Caco-2 (cell line): ENCODE data around the gene IPO4. TPM values are rescaled to one million over a fixed set of nuclear protein-coding genes. Genes with fewer than 3 reads are reported as not detected.

Source experiments
- BruUV-seq: library from RNA; stranded (reverse); fragments of 400-500 nt; replicated peaks from 2 replicates; lab custom pipeline; 2021; lab: Mats Ljungman, UMichigan
- CTCF ChIA-PET: fragments of 300-600 bp; sonication (Branson Sonifier 250); formaldehyde crosslinking; loops from one replicate; lab custom pipeline; 2022; ENCODE audit warnings: antibody characterized with exemption; lab: Charles Lee
- POLR2A ChIA-PET: fragments of 300-600 bp; sonication (Branson Sonifier 250); formaldehyde crosslinking; loops from one replicate; lab custom pipeline; 2022; ENCODE audit warnings: antibody characterized with exemption; lab: Charles Lee
- DNase-seq, 2 experiments: peaks; one replicate each; pipeline versions ENCODE4 v3.0.0 to v3.0.0-alpha.2; 2020 to 2022
- H3K27me3 ChIP-seq: replicated peaks from 2 replicates; pipeline ENCODE4 v1.6.0; 2011; ENCODE audit warnings: low read length; ENCODE audit not compliant: control insufficient read depth, insufficient read depth
- H3K36me3 ChIP-seq: 2 replicates; pipeline ENCODE4 v1.5.1; 2011; ENCODE audit warnings: low read length; ENCODE audit not compliant: control insufficient read depth, insufficient read depth
- H3K4me1 ChIP-seq: fragments of 250-450 bp; sonication (Bioruptor Pico); 2 replicates; pipeline ENCODE4 v1.5.1; 2020; ENCODE audit warnings: mild to moderate bottlenecking
- H3K4me3 ChIP-seq: 2 replicates; pipeline ENCODE4 v1.5.1; 2011; ENCODE audit warnings: low read depth, mild to moderate bottlenecking, control low read depth, low read length
- H3K9me3 ChIP-seq: fragments of 250-450 bp; sonication (Bioruptor Pico); 2 replicates; pipeline ENCODE4 v1.5.1; 2020; ENCODE audit warnings: mild to moderate bottlenecking, moderate library complexity
- H3K27ac Mint-ChIP-seq: one replicate; pipeline ENCODE4 v1.8.0; 2022; ENCODE audit warnings: mixed read lengths; ENCODE audit not compliant: unreplicated experiment
- H3K27me3 Mint-ChIP-seq: one replicate; pipeline ENCODE4 v1.8.0; 2022; ENCODE audit warnings: mixed read lengths; ENCODE audit not compliant: insufficient read depth, unreplicated experiment
- H3K36me3 Mint-ChIP-seq: one replicate; pipeline ENCODE4 v1.8.0; 2022; ENCODE audit warnings: mild to moderate bottlenecking, mixed read lengths; ENCODE audit not compliant: insufficient read depth, unreplicated experiment
- H3K4me1 Mint-ChIP-seq: one replicate; pipeline ENCODE4 v1.8.0; 2022; ENCODE audit warnings: low read depth, mixed read lengths; ENCODE audit not compliant: unreplicated experiment
- H3K4me3 Mint-ChIP-seq: one replicate; pipeline ENCODE4 v1.8.0; 2022; ENCODE audit warnings: mild to moderate bottlenecking, moderate library complexity, mixed read lengths; ENCODE audit not compliant: unreplicated experiment
- H3K9me3 Mint-ChIP-seq: one replicate; pipeline ENCODE4 v1.8.0; 2022; ENCODE audit warnings: mixed read lengths; ENCODE audit not compliant: unreplicated experiment
- CTCF ChIP-seq, 2 experiments: fragments of 200-600 bp in 1 of 2; IDR thresholded peaks; 1 replicate in 1 of 2; 2 replicates in 1 of 2; pipeline versions ENCODE4 v1.5.1 to v1.8.0; 2011 to 2022; ENCODE audit warnings: antibody characterized with exemption in 1 of 2, control low read depth in 1 of 2, inconsistent platforms in 1 of 2, low read depth in 1 of 2, low read length in 1 of 2, mild to moderate bottlenecking in 1 of 2, moderate library complexity in 1 of 2; ENCODE audit not compliant: insufficient read depth in 1 of 2, severe bottlenecking in 1 of 2, unreplicated experiment in 1 of 2
- intact Hi-C: fragments of 100-400 bp; cut with micrococcal nuclease; formaldehyde crosslinking; loops from one replicate; pipeline ENCODE4 v1.10.0; 2022; ENCODE audit not compliant: unreplicated experiment
- total RNA-seq: library from RNA; stranded (reverse); gene quantifications from 2 replicates; pipeline ENCODE4 v1.2.3, GENCODE V29; 2022

The IPO4 gene
- total RNA-seq, 1 experiment from 2014 or later: 85.4 TPM

- H3K4me3 Mint-ChIP-seq: peak within 1 kb of the TSS; percentile 84
- CTCF ChIA-PET: interaction anchor here (1.0 to 1.6 kb wide), 3 partner anchors 20 to 49 kb away, joined by 3 to 7 read pairs (median 4); partner anchors contain the start of genes IRF9, MDP1 and PSME2
- peak within 1 kb of the TSS; percentile 88 for H3K27ac Mint-ChIP-seq
- Histone ChIP-seq H3K9me3 (no peaks in the 10 kb centered on the region), H3K4me3 (peak within 1 kb of the TSS; percentile 95), H3K4me1 (0 out of 2 replicates have a peak, but pooled peaks cover 9% of the 10 kb centered on the region), H3K27me3 (no peaks in the 10 kb centered on the region), H3K36me3 (no peaks in the 10 kb centered on the region)
- DNase-seq: peak; percentile 88 to 90
- POLR2A ChIA-PET: interaction anchor here (0.5 to 2.2 kb wide), 11 partner anchors 18 to 878 kb away, joined by 3 to 28 read pairs (median 7); partner anchors contain the start of genes CHMP4A, DCAF11, EMC9 and IRF9
- BruUV-seq: no TSS peak
- no peak for TF ChIP-seq CTCF (IDR thresholded peaks at IDR 0.05; ENCODE audit: insufficient read depth in 1 of 2, low read depth in 1 of 2, low read length in 1 of 2, severe bottlenecking in 1 of 2, unreplicated experiment in 1 of 2)
- intact Hi-C loops: loop anchor here (1.0 kb wide), 2 partner anchors 18 to 34 kb away; partner anchors contain the start of genes CHMP4A and IRF9
- H3K27me3 Mint-ChIP-seq: no peaks in the 10 kb centered on the region
- peaks cover 11% of the 10 kb centered on the region for H3K4me1 Mint-ChIP-seq
- H3K36me3 Mint-ChIP-seq: peaks cover 54% of the 10 kb centered on the region
- H3K9me3 Mint-ChIP-seq: no peaks in the 10 kb centered on the region
These were observed 6.8 kb upstream of the IPO4 start, which contains the start of gene TM9SF1 for GRCh38 chr14:24195186-24196070. Gene TM9SF1 (minus strand): TSS chr14:24195441. CDS start chr14:24195019, 422 bp downstream.

GRCh38 chr14:24194873-24195185 is 6.2 kb upstream of the IPO4 start:
- Histone ChIP-seq H3K4me1 (0 out of 2 replicates have a peak, but pooled peaks cover 9% of the 10 kb centered on the region), H3K9me3 (no peaks in the 10 kb centered on the region), H3K4me3 (peak overlapping the region; percentile 95), H3K36me3 (no peaks in the 10 kb centered on the region), H3K27me3 (no peaks in the 10 kb centered on the region)
- Mint-ChIP-seq H3K27ac (peak overlapping the region; percentile 88), H3K36me3 (peaks cover 55% of the 10 kb centered on the region), H3K27me3 (no peaks in the 10 kb centered on the region), H3K4me3 (peak overlapping the region; percentile 84), H3K4me1 (peaks cover 11% of the 10 kb centered on the region), H3K9me3 (no peaks in the 10 kb centered on the region)
- no peak for DNase-seq
- ChIA-PET POLR2A (interaction anchor here (1.3 kb wide), 1 partner anchor 48 kb away, joined by 14 read pairs; the partner anchor contains the start of genes PSME2 and RNF31), CTCF (interaction anchor here (1.0 kb wide), 1 partner anchor 48 kb away, joined by 3 read pairs; the partner anchor contains the start of gene PSME2)
- TF ChIP-seq CTCF (IDR thresholded peaks at IDR 0.05; ENCODE audit: insufficient read depth in 1 of 2, low read depth in 1 of 2, low read length in 1 of 2, severe bottlenecking in 1 of 2, unreplicated experiment in 1 of 2): no peak
- intact Hi-C loops: loop anchor here (1.0 kb wide), 2 partner anchors 18 to 34 kb away; partner anchors contain the start of genes CHMP4A and IRF9
- TSS peak; percentile 36 for BruUV-seq

GRCh38 chr14:24194186-24194872 is 5.7 kb upstream of the IPO4 start:
- peak overlapping the region; percentile 95 for H3K4me3 ChIP-seq
- no peaks in the 10 kb centered on the region for H3K36me3 ChIP-seq
- no peaks in the 10 kb centered on the region for H3K9me3 ChIP-seq
- Mint-ChIP-seq H3K9me3 (no peaks in the 10 kb centered on the region), H3K27me3 (no peaks in the 10 kb centered on the region), H3K27ac (peak overlapping the region; percentile 88), H3K36me3 (peaks cover 50% of the 10 kb centered on the region), H3K4me1 (peaks cover 13% of the 10 kb centered on the region), H3K4me3 (peak overlapping the region; percentile 84)
- H3K27me3 ChIP-seq: no peaks in the 10 kb centered on the region
- TF ChIP-seq CTCF (IDR thresholded peaks at IDR 0.05; ENCODE audit: insufficient read depth in 1 of 2, low read depth in 1 of 2, low read length in 1 of 2, severe bottlenecking in 1 of 2, unreplicated experiment in 1 of 2): no peak
- H3K4me1 ChIP-seq: 0 out of 2 replicates have a peak, but pooled peaks cover 9% of the 10 kb centered on the region
- intact Hi-C loops: no loop called here
- DNase-seq: no peak
- CTCF ChIA-PET: interaction anchor here (1.0 kb wide), 1 partner anchor 48 kb away, joined by 3 read pairs; the partner anchor contains the start of gene PSME2
- BruUV-seq: no TSS peak
- POLR2A ChIA-PET: no interaction called here
